SJSA1 (cell line): Measurements from ENCODE around the gene ZNF425. TPM values are rescaled to one million over a fixed set of nuclear protein-coding genes. Genes with fewer than 3 reads are reported as not detected.
"Not testable (repeated sequence)": the region's sequence is repeated elsewhere in the genome, so short reads cannot be mapped to it uniquely, and the experiment has no call there.

ENCODE experiments used
- DNase-seq, 2 experiments: peaks; one replicate each; pipeline ENCODE4 v3.0.0-alpha.2; 2015 to 2020; ENCODE audit warnings: low spot score in 2 of 2, low read depth in 1 of 2
- H3K27ac ChIP-seq: fragments of 250-450 bp; sonication (Bioruptor Pico); 2 replicates; pipeline ENCODE4 v1.5.1; 2020; ENCODE audit warnings: mild to moderate bottlenecking, moderate library complexity
- H3K27me3 ChIP-seq: fragments of 250-450 bp; sonication (Bioruptor Pico); replicated peaks from 2 replicates; pipeline ENCODE4 v1.5.1; 2020; ENCODE audit warnings: mild to moderate bottlenecking, moderate library complexity
- H3K36me3 ChIP-seq: fragments of 250-450 bp; sonication (Bioruptor Pico); 2 replicates; pipeline ENCODE4 v1.5.1; 2020; ENCODE audit warnings: mild to moderate bottlenecking
- H3K4me1 ChIP-seq: fragments of 250-450 bp; sonication (Bioruptor Pico); replicated peaks from 2 replicates; pipeline ENCODE4 v1.6.1; 2021; ENCODE audit warnings: mild to moderate bottlenecking
- H3K4me3 ChIP-seq: fragments of 250-450 bp; sonication (Bioruptor Pico); 2 replicates; pipeline ENCODE4 v1.5.1; 2020; ENCODE audit warnings: mild to moderate bottlenecking
- H3K9me3 ChIP-seq: fragments of 250-450 bp; sonication (Bioruptor Pico); replicated peaks from 2 replicates; pipeline ENCODE4 v1.5.1; 2020; ENCODE audit warnings: mild to moderate bottlenecking
- total RNA-seq: library from RNA; depleted of rRNA; stranded (reverse); fragments of >200 nt; shearing (Covaris generic); gene quantifications from 2 replicates; pipeline ENCODE4 v1.2.3, GENCODE V29; 2014

ZNF425 gene
- total RNA-seq, 1 experiment from 2014 or later, result 2.5 TPM

DNA sequence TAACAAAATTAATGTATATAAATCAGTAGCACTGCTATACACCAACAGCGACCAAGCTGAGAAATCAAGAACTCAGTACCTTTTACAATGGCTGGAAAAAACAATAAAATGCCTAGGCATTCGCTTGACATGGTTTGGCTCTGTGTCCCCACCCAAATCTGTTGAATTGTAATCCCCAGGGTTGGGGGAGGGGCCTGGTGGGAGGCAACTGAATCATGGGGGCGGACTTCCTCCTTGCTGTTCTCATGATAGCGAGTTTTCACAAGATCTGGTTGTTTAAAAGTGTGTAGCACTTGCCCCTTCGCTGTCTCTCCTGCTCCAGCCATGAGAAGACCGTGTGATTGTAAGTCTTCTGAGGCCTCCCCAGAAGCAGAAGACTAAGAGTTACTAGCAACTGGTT, 44.2 kb downstream of the ZNF425 start:
- H3K27me3 ChIP-seq, result no peaks in the 10 kb centered on the region
- no peaks in the 10 kb centered on the region for H3K36me3 ChIP-seq
- no peaks in the 10 kb centered on the region for H3K9me3 ChIP-seq
- no peak overlapping the region for H3K27ac ChIP-seq
- DNase-seq, result no peak
- H3K4me1 ChIP-seq, result no peaks in the 10 kb centered on the region
- H3K4me3 ChIP-seq, result no peak overlapping the region

DNA sequence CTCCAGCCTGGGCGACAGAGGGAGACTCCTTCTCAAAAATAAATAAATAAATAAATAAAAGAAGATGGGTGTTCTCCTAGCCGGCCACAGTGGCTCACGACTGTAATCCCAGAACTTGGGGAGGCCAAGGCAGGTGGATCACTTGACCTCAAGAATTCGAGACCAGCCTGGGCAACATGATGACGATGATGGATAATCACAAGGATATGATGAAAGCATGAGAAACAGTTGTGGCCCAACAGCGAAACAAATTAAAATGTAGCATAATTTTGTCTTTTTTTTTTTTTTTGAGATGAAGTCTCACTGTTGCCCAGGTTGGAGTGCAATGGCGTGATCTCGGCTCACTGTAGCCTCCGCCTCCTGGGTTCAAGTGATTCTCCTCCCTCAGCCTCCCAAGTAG, 48.5 kb downstream of the ZNF425 start:
- H3K27me3 ChIP-seq, result no peaks in the 10 kb centered on the region
- H3K4me3 ChIP-seq, result no peak overlapping the region
- H3K36me3 ChIP-seq, result peaks cover 8% of the 10 kb centered on the region
- H3K9me3 ChIP-seq, result no peaks in the 10 kb centered on the region
- DNase-seq, result no peak
- no peaks in the 10 kb centered on the region for H3K4me1 ChIP-seq
- H3K27ac ChIP-seq, result no peak overlapping the region

DNA sequence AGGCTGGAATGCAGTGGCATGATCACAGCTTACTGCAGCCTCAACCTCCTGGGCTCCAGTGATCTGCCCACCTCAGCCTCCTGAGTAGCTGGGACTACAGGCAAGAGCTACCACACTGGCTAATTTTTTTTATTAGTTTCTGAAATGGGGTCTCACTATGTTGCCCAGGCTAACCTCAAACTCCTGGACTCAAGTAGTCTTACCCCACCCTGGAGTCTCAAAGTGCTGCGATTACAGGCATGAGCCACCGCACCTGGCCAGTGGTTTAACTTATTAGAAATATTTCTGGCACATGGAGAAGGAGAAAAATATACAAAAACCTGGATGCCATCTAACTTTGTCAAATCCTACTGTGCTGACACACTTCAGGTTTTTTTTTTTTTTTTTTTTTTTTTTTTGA, 50.8 kb downstream of the ZNF425 start:
- DNase-seq, result no peak

DNA sequence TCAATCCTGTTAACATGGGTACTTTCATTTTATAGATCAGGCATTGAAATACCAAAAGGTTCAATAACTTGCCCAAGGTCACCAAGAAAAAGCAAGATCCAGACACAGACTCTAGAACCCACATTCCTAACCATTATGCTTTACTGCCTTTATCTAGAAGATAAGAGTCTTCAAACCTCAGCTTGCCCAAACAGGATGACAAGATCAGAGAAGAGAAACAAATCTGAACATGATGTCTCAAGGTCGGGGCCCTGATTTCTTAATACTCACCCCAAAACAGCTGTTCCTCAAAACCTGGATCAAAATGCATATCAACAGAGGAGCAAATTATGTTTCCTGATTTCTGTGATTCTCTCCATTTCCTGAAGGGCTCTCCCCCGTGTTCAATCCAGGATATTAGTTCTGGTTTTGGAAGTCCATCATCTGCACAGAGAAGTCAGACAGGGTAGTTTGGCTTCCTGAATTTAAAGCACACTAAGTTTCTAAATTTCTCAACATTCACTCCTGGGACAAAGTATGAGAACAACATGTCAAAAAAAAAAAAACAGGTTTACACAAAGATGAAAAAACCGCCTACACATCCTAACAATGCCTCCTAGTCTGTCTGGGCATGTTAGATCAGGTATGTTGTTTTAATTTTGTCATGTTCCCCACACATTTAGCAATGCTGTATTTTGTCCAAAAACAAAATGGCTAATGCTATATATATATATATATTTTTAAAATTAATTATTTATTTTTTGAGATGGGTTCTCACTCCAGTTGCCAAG, 51.8 kb downstream of the ZNF425 start:
- Histone ChIP-seq H3K27ac (no peak overlapping the region), H3K9me3 (no peaks in the 10 kb centered on the region), H3K4me3 (no peak overlapping the region), H3K36me3 (peaks cover 27% of the 10 kb centered on the region), H3K27me3 (no peaks in the 10 kb centered on the region), H3K4me1 (no peaks in the 10 kb centered on the region)
- DNase-seq, result no peak

More for the DNA sequence above, 50.8 kb downstream of the ZNF425 start:
- Histone ChIP-seq H3K27ac (no peak overlapping the region), H3K4me1 (no peaks in the 10 kb centered on the region), H3K9me3 (no peaks in the 10 kb centered on the region), H3K27me3 (no peaks in the 10 kb centered on the region), H3K4me3 (no peak overlapping the region), H3K36me3 (peaks cover 27% of the 10 kb centered on the region)

DNA sequence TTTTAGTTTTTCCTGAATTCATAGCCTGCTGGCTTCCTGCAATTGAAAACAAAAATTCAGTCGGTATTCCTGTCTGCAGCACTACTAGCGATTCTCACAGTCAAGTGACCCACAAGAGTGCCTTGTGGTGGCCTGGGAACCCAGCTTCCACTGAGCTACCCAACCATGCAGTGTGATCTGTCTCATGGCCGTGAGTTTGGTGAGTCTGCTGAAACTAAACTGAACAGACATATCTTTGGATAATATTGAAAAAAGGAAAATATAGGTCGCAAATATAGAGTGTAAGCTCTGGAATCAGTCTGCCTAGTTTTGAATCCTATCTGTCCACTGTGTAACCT, 53.7 kb downstream of the ZNF425 start:
- H3K27me3 ChIP-seq, result no peaks in the 10 kb centered on the region
- no peaks in the 10 kb centered on the region for H3K9me3 ChIP-seq
- peaks cover 32% of the 10 kb centered on the region for H3K36me3 ChIP-seq
- no peak for DNase-seq
- H3K27ac ChIP-seq, result no peak overlapping the region
- no peak overlapping the region for H3K4me3 ChIP-seq
- no peaks in the 10 kb centered on the region for H3K4me1 ChIP-seq

DNA sequence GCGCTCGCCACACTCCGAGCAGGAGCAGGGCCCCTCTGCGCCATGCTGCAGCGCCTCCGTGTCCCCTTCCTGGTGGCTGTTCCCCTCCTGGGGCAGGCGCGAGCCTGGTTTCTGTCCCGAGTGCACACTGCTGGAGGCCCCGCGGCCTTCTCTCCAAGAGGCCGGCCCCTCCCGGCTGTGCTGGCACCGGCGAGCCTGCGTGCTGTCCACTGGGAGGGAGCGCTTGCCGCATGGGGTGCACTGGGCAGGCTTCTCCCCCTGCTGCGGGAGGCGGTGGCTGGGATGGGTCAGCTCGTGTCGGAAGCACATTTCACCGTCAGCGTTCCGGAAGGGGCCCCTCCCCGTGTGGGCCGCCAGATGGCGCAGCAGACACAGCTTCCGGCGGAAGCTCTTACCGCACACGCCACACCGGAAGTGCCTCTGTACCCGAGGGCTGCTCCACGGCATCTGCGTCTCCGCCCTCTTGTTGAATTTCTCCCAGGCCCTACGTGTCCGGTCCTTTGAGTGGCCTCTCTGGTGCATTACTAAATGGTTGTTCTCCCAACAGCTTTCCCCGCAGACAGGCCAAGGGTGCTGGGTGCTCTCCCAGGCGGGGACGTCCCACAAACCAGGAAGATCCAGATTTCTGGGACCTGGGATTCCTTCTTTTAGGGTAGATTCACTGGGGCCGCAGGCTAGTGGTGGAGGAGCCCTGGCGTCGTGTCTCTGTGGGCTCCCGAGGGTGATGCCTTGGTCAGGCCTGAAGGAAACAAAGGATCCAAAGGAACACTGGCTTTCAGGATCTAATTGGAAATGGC, 54.3 kb downstream of the ZNF425 start:
- H3K27me3 ChIP-seq, result no peaks in the 10 kb centered on the region
- peaks cover 32% of the 10 kb centered on the region for H3K36me3 ChIP-seq
- H3K4me3 ChIP-seq, result no peak overlapping the region
- H3K27ac ChIP-seq, result no peak overlapping the region
- no peaks in the 10 kb centered on the region for H3K9me3 ChIP-seq
- no peaks in the 10 kb centered on the region for H3K4me1 ChIP-seq
- DNase-seq, result no peak

DNA sequence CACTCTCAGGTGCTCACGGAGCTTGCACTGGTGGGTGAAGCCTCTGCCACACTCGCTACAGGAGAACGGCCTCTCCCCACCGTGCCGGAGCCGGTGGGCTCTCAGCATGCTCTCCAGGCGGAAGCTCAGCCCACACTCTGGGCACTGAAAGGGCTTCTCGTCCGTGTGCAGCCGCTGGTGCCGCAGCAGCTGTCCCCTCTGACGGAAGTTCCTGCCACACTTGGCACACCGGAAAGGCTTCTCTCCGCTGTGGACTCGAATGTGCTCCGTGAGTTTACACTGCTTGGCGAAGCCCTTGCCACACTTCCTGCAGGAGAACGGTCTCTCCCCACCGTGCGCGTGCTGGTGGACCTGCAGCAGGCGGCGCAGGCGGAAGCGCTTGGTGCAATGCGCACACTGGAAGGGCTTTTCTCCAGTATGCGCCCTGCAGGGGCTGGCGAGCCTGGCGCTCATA, 54.9 kb downstream of the ZNF425 start:
- H3K27ac ChIP-seq, result no peak overlapping the region

DNA sequence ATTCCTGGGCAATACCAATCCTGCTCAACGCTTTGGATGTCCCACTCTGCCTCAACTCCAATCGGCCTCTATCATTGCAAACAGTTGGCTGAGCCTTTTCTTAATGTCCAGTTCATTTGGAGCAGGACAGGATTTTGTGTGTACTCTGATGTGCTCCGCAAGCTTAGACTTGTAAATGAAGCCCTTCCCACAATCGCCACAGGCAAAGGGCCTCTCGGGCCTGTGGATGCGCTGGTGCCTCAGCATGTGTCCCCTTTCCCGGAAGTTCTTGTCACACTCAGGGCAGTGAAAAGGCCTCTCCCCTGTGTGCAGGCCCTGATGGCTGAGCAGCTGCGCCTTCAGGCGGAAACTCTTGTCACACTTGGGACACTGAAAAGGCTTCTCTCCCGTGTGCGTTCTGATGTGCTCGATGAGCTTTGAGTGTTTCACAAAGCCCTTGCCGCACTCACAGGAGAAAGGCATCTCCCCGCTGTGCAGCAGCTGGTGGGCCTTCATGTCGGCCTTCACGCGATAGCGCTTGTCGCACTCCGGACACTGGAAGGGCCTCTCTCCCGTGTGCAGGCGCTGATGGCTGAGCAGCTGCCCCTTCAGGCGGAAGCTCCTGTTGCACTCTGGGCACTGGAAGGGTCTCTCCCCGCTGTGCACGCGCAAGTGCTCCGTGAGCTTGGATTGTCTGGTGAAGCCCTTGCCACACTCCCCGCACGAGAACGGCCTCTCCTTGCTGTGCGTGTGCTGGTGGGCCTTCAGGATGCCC, 55.6 kb downstream of the ZNF425 start:
- H3K4me1 ChIP-seq, result no peaks in the 10 kb centered on the region
- H3K4me3 ChIP-seq, result no peak overlapping the region
- H3K9me3 ChIP-seq, result no peaks in the 10 kb centered on the region
- H3K36me3 ChIP-seq, result peaks cover 32% of the 10 kb centered on the region
- no peaks in the 10 kb centered on the region for H3K27me3 ChIP-seq
- no peak overlapping the region for H3K27ac ChIP-seq
- DNase-seq, result no peak

More for the DNA sequence above, 54.9 kb downstream of the ZNF425 start:
- Histone ChIP-seq H3K27me3 (no peaks in the 10 kb centered on the region), H3K4me1 (no peaks in the 10 kb centered on the region), H3K9me3 (no peaks in the 10 kb centered on the region), H3K4me3 (no peak overlapping the region), H3K36me3 (peaks cover 32% of the 10 kb centered on the region)
- no peak for DNase-seq

DNA sequence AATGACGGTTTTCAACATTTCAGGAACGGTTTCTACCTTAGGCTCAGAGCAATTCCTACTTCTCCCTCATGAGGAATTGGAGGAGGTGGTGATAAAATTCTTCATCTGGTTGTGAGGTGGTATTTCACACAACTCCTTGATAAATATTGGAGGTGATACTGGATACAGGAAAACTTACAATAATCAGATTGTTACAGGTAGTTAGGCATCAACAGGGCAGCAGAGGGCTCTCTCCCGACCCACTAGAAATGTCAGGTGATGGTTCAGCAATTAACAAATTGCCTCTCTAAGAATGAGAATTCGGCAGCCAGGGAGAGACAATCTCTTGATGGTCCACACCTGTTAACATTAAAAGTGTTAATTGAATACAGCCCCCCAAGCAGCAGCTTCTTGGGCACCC, 58.3 kb downstream of the ZNF425 start:
- Histone ChIP-seq H3K27me3 (no peaks in the 10 kb centered on the region), H3K27ac (no peak overlapping the region), H3K36me3 (peaks cover 27% of the 10 kb centered on the region), H3K4me3 (no peak overlapping the region), H3K4me1 (0 out of 2 replicates have a peak, but pooled peaks cover 5% of the 10 kb centered on the region), H3K9me3 (no peaks in the 10 kb centered on the region)
- no peak for DNase-seq

DNA sequence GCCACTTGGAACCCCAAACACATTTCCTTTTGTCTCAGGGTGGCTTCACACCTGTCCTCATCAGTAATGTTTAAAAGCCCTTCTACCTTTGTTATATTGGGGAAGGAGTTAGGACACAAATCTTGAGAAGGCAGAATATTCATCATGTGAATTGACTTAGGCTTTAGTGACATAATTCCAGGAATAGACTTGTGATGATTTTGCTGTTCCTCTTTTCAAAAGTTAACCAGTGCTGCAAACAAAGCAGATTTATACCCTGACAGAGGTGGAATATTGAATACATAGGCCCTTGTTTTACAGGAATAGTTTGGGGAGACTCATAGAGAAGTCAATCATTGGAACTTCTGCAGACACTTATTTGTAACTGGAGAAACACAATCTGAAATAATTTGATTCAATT, 62.6 kb downstream of the ZNF425 start:
- no peak for DNase-seq
- H3K9me3 ChIP-seq, result no peaks in the 10 kb centered on the region
- H3K27me3 ChIP-seq, result no peaks in the 10 kb centered on the region
- no peak overlapping the region for H3K27ac ChIP-seq
- no peak overlapping the region for H3K4me3 ChIP-seq
- peaks cover 5% of the 10 kb centered on the region; the same call in 1 of the 2 replicates for H3K36me3 ChIP-seq
- H3K4me1 ChIP-seq, result 0 out of 2 replicates have a peak, but pooled peaks cover 5% of the 10 kb centered on the region

DNA sequence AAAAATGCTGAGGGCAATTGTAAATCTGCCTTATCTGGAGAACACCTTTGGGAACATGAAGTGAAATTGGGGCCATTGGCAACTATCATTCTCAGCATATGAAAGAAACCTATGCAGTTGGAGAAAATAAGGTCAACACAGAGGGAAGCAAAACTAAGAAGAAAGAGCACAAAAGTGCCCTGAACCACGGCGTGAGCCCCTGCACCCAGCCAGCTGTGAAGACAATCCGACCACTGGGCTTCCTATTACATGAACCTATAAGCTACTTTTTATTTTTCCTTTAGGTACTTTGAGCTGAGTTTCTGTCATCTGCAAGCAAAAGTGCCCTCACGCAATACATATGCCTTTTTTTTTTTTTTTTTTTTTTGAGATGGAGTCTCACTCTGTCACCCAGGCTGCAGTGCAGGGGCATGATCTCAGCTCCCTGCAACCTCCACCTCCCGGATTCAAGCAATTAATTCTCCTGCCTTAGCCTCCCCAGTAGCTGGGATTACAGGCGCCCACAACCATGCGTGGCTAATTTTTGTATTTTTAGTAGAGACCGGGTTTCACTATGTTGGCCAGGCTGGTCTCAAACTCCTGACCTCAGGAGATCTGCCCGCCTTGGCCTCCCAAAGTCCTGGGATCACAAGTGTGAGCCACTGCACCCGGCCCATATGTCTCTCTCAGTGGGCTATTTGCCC, 63.8 kb downstream of the ZNF425 start:
- not testable (repeated sequence) for H3K27ac ChIP-seq, H3K27me3 ChIP-seq, DNase-seq, H3K9me3 ChIP-seq, H3K4me3 ChIP-seq, H3K4me1 ChIP-seq, H3K36me3 ChIP-seq

DNA sequence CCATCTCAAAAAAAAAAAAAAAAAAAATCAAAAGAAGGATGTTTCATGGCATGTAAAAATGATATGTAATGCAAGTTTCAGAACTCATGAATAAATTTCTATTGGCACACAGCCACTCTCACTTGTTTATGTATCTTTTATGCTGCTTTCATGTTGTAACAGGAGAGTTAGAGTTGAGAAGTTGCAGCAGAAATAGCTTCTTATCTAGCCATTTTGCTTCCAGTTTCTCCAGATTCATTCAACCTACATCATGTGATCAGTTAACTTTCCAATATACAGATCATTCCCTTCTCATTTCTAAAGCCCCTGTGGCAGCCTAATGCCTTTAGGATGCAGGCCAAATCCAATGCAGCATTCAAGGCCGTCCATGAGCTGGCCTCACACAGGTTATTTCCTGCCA, 66.0 kb downstream of the ZNF425 start:
- DNase-seq, result no peak
- no peak overlapping the region for H3K27ac ChIP-seq
- H3K27me3 ChIP-seq, result no peaks in the 10 kb centered on the region
- no peaks in the 10 kb centered on the region for H3K9me3 ChIP-seq
- 0 out of 2 replicates have a peak, but pooled peaks cover 5% of the 10 kb centered on the region for H3K4me1 ChIP-seq
- H3K4me3 ChIP-seq, result no peak overlapping the region
- H3K36me3 ChIP-seq, result no peaks in the 10 kb centered on the region

DNA sequence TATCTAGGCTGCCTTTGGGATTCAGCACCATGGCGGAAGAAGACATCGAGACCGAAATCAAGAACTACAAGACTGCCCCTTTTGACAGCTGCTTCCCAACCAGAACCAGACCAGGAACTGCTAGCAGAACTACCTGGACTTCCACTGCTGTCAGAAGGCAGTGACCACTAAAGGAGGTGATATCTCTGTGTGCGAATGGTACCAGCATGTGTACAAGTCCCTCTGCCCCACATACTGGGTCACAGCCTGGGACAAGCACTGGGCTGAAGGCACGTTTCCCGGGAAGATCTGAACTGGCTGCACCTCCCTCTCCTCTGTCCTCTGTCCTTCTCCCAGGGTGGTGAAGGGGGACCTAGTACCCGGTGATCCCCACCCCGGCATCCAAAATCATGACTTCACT, 72.2 kb downstream of the ZNF425 start:
- Histone ChIP-seq H3K4me1 (no peaks in the 10 kb centered on the region), H3K4me3 (no peak overlapping the region)
- DNase-seq, result no peak

More for the DNA sequence above, 72.2 kb downstream of the ZNF425 start:
- no peak overlapping the region for H3K27ac ChIP-seq
- H3K27me3 ChIP-seq, result no peaks in the 10 kb centered on the region
- H3K9me3 ChIP-seq, result no peaks in the 10 kb centered on the region
- no peaks in the 10 kb centered on the region for H3K36me3 ChIP-seq
